Measurements from ENCODE around the gene PAPPA2.

Gene PAPPA2

GRCh38 chr1:176829261-176829660, 366.3 kb downstream of the PAPPA2 start:
- no peak for DNase-seq (ENCODE audit: extremely low read depth, insufficient read length)
- TF ChIP-seq CTCF (IDR thresholded peaks at IDR 0.05; ENCODE audit: insufficient read depth, low read length, poor library complexity, severe bottlenecking), result no peak
- Histone ChIP-seq H3K27me3 (replicated peaks; ENCODE audit: control insufficient read depth, insufficient read depth, low read length) (no peaks in the 10 kb centered on the region), H3K36me3 (ENCODE audit: control insufficient read depth, insufficient read depth, low read length) (no peaks in the 10 kb centered on the region), H3K4me3 (replicated peaks; ENCODE audit: low read depth, low read length) (no peak overlapping the region)

GRCh38 chr1:176831150-176831549, 368.2 kb downstream of the PAPPA2 start:
- H3K4me3 ChIP-seq (replicated peaks; ENCODE audit: low read depth, low read length), result no peak overlapping the region

GRCh38 chr1:176837708-176838107, 374.7 kb downstream of the PAPPA2 start:
- no peak for DNase-seq (ENCODE audit: extremely low read depth, insufficient read length)
- Histone ChIP-seq H3K36me3 (ENCODE audit: control insufficient read depth, insufficient read depth, low read length) (no peaks in the 10 kb centered on the region), H3K27me3 (replicated peaks; ENCODE audit: control insufficient read depth, insufficient read depth, low read length) (no peaks in the 10 kb centered on the region; the same call in 1 of the 2 replicates), H3K4me3 (replicated peaks; ENCODE audit: low read depth, low read length) (no peak overlapping the region)
- TF ChIP-seq CTCF (IDR thresholded peaks at IDR 0.05; ENCODE audit: insufficient read depth, low read length, poor library complexity, severe bottlenecking), result no peak

More at GRCh38 chr1:176831150-176831549, 368.2 kb downstream of the PAPPA2 start:
- Histone ChIP-seq H3K36me3 (ENCODE audit: control insufficient read depth, insufficient read depth, low read length) (no peaks in the 10 kb centered on the region), H3K27me3 (replicated peaks; ENCODE audit: control insufficient read depth, insufficient read depth, low read length) (no peaks in the 10 kb centered on the region)
- no peak for DNase-seq (ENCODE audit: extremely low read depth, insufficient read length)
- no peak for TF ChIP-seq CTCF (IDR thresholded peaks at IDR 0.05; ENCODE audit: insufficient read depth, low read length, poor library complexity, severe bottlenecking)

- TF ChIP-seq CTCF (IDR thresholded peaks at IDR 0.05; ENCODE audit: insufficient read depth, low read length, poor library complexity, severe bottlenecking), result no peak
- no peaks in the 10 kb centered on the region; the same call in 1 of the 2 replicates for H3K27me3 ChIP-seq (replicated peaks; ENCODE audit: control insufficient read depth, insufficient read depth, low read length)
These were observed 375.5 kb downstream of the PAPPA2 start for GRCh38 chr1:176838276-176838995.

GRCh38 chr1:176839216-176839615, 376.2 kb downstream of the PAPPA2 start:
- TF ChIP-seq CTCF (IDR thresholded peaks at IDR 0.05; ENCODE audit: insufficient read depth, low read length, poor library complexity, severe bottlenecking), result no peak
- DNase-seq (ENCODE audit: extremely low read depth, insufficient read length), result no peak
- Histone ChIP-seq H3K36me3 (ENCODE audit: control insufficient read depth, insufficient read depth, low read length) (no peaks in the 10 kb centered on the region), H3K27me3 (replicated peaks; ENCODE audit: control insufficient read depth, insufficient read depth, low read length) (no peaks in the 10 kb centered on the region; the same call in 1 of the 2 replicates), H3K4me3 (replicated peaks; ENCODE audit: low read depth, low read length) (no peak overlapping the region)

More at GRCh38 chr1:176838276-176838995, 375.5 kb downstream of the PAPPA2 start:
- H3K36me3 ChIP-seq (ENCODE audit: control insufficient read depth, insufficient read depth, low read length), result no peaks in the 10 kb centered on the region
- DNase-seq (ENCODE audit: extremely low read depth, insufficient read length), result no peak
- no peak overlapping the region for H3K4me3 ChIP-seq (replicated peaks; ENCODE audit: low read depth, low read length)

Data from GM06990 (cell line).